GM19035 (cell line): ENCODE measurements around the gene RERE.
"Not testable (repeated sequence)": the region's sequence is repeated elsewhere in the genome, so short reads cannot be mapped to it uniquely, and the experiment has no call there.

Source experiments
- ATAC-seq: cut with Tn5 transposase; IDR thresholded peaks from one replicate; pipeline ENCODE4 v1.9.1; 2021; ENCODE audit not compliant: unreplicated experiment

The RERE gene

DNA sequence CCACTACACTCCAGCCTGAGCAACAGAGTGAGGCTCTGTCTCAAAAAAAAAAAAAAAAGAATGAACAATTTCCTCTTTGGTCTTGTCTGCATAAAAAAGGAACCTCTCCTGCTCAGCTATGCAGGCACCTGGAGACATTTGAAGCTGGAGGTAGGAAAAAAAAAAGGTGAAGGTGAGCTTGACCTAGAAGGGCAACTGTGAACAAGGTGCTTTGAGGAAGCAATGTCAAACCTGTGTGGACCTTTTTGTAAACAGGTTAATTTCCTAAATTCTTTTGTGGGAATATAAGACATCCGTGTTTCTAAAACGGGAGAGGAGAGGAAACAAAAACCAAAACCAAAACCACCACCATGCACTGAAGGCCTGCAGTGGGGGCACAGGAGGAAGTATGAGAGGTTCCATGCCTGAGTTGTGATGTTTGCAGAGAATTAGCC, 422.0 kb downstream of the RERE start:
- ATAC-seq = no peak

DNA sequence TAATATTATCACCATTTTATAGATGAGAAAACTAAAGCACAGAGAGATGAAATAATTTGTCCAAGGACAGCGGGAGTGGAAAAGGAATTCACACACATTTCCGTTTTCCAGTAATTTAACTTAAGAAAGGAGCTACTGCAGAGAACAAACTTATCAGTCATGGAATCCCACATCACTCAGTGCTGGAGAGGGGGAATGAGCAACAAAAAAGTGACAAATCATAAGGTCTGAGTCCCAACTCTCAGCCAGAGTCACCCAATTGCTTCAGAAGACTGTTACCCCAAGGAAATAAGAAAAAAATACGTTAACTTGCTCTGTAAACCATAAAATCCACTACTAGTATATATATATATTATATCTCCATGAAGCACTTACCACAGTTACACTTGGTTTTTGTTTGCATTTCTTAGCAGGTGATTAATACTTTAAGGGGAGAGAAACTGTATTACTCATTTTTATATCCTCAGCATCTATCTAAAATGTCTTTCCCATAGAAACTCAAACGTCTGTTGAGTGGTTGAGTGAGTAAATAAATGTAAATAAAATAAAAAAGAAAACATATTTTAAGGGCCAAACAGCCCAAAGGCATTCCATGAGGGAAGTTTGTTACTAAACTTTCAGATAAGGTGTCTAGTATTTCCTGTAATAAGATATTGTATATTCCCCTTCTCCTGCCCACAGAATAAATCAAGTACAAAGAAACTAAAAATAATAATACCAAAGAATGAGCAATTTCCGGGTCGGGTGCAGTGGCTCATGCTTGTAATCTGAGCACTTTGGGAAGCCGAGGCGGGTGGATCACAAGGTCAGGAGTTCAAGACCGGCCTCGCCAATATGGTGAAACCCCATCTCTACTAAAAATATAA, 422.8 kb downstream of the RERE start:
- ATAC-seq = no peak

DNA sequence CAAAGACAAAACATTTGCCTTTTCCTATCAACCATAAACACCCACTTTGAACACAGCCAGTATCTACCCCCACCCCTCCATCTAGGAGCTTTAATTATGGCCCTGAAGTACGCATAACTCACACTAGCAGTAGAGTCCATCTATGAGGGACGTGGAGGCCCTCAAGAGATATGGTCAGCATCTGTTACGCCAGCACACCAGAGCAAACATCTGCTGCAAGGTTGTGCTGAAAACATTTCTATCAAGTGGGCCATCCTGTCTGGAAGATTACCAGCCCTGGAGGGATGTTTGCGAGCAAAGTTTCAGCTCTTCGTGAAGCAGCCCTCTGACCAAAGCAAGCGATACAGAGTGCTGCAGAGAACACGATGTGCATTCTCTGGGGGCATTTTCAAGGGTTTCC, 424.9 kb downstream of the RERE start:
- no peak for ATAC-seq

DNA sequence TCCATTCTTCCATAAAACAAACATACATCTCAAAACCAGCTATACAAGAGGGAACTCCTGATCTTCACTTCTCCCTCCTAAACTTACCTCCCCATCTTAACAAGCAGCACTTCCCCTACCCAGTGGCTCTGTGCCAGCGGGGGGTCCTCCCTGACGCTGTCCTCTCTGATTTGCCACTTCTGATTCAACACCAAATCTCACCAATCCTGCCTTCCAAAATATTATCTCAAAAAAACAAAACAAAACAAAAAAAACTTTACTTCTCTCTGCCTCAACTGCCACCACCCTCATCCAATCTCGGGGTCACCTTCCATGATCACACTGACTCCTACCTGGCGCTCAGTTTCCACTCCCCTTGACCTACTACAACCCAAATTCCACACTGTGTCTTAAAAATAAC, 426.7 kb downstream of the RERE start:
- ATAC-seq = no peak

DNA sequence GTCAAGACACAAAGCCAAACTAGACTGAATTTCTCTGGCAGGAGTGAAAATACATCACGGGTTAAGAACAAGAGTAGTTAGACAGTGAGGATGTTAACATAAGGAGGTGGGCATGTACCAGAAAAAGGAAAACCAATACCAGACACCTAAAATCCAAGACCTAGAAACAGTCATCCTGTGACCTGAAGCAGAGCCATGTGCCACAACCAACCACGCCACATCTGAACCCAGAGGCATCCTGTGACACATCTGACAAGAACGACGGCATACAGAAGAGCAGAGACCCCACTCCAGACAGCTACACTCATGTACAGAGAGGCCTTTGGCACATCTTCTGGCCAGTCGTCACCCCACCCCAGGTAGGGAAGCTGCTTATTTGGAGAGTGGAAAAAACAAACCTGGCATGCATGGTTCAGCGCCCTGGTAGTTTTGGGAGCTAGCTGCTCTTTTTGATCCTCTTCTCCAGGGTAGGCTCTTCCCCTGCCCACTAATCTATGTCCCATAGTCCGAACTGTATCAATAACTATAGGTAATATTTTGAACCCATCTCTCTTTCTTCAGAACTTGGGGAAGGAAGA, 427.4 kb downstream of the RERE start:
- ATAC-seq = no peak

DNA sequence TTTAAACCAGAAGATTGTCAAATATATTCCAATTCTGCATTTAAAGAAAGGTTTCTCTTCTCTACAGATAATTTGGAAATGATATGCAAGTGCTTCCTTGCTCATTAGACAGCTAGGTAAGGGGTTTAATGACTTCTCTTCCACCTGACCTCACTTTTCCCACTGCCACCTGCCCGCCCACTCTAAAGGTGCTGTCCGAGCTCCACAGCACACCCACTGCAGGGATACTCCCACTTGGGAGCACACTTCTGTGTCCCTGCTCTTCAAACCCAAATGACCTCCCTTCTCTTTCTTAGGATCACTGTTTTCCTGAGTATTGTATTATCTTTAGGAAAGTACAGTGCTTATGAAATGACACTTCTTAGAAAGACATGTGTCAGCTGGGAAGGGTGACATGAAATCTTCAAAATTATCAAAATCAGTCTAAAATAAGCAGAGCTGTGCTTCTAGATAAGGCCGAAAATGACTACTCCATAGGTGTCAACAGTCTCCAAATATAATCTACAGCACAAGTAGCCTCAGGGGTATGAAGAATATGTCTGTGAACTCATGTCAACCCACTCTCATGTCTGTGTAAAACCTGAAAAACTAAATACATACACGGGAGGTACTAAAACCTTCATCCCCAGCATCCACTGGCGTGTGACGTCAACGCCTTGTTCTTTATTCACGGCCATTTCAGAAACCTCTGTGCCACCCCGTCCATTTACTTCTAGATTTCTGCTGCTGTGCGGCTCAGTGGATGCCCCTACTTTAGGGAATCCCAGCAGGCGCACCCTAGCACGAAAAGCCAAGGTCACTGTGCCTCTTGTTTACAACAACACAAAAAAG, 428.5 kb downstream of the RERE start:
- no peak for ATAC-seq

DNA sequence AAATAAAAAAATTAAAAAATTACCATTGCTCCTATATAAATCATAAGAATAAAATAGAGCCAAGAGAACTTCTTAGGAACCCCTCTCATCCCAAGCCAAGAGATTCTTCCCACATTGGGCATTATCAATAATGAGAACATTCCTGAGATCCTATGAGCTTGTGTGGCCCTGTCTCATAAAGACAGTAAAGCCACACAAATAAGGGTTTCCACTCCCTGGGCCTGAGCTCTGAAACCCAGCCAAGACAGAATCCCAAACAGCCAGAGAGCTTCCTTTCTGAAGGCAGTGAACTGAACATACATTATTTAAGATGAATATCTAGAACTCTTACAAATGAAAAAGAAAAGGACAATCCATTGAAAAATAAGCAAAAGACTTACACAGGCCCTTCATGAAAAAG, 431.2 kb downstream of the RERE start:
- ATAC-seq = no peak

DNA sequence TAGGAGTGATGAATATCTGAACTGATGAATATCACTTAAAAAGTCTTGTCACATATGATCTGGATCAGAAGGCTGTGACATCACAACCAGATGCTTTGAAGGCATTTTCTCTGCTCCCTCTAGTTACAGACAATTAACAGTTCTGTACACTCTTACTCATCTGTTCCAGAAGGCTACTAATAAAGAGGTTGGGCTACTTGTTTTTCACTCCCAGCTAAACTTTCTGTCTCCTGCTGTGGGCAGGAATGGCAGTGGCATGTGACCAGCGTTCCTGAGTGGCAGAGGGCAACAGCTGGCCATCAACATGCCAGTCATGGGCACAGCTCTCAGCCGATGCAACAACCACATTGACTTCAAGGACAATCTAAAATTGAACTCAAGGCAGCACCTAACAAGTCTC, 432.9 kb downstream of the RERE start:
- no peak for ATAC-seq

DNA sequence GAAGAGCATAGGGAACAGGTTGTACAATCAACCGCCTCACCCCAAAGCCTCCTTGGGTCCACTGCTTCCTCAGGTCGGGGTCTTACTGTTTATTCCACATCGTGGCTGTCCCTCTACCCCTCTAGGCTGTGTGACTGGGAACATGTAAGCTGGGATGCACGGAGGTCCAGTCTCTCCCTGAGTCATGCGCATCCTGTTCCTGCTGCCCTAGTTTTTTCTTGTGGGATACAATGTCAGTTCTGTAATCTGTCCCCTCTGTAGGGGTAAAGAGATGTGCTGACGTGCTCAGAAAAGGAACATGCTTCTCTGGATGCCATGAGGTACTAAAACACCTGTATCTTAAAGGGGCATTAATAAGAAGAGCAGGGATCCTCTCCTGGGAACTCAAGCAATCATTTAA, 433.4 kb downstream of the RERE start:
- ATAC-seq = no peak

DNA sequence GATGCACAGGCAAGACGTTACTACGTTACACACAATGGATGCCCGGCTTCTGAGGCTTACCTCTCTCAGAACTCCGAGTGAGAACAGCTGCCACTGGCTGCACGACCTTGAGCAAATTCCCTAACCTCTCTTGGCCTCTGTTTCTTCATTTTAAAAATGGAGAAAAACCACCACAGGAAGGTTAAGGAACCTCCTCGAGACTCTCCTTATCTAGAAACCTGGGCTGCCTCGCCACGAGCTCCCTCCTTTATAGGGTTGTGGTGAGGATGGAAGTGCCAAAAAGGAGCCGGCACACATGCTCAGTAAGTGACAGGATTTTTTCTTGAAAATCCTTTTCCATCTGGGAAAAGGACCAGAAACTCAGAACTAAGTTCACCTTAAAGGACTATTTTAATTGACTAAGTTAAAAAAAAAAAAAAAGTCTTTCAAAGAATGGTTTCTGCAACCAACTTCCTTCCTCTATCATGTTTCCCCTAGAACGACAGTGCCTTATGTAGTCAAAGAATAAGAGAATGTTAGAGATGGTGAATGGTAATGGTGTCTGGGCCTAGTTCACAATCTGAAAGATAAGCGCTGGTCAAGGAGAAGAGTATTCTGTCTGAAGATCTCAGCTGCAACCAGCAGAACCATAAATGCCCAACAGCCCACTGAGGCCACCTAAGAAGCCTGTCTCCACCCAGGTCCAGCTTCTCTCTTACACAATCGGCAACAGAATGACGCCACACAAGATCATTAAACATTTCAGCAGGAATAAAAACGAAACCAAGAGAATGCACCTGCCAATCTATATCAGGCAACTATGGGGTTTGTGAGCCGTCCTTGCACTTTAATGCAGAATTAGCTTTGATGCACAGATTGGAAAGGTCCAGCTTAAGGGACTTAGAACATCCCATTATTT, 434.6 kb downstream of the RERE start:
- ATAC-seq = no peak

DNA sequence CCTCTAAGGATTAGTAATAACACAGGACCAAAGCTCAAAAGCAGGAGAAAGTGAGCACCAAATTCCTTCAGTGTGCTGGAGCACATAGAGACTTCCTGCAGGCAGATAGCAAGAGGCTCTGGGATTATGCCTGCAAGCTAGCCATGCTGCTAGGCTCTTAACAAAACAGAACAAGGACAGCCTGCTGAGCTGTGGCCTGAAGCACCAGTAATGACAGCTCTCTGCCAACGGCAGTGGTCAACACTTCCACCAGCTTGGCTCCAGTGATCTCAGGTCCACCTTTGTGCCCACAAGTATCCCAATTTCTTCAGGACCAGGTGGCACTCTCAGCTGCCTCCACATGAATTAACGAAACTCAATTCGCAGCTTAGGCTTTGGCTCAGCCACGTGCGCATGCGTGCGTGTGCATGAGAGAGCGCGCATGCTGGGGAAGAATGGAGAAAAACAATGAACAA, 435.4 kb downstream of the RERE start:
- no peak for ATAC-seq

DNA sequence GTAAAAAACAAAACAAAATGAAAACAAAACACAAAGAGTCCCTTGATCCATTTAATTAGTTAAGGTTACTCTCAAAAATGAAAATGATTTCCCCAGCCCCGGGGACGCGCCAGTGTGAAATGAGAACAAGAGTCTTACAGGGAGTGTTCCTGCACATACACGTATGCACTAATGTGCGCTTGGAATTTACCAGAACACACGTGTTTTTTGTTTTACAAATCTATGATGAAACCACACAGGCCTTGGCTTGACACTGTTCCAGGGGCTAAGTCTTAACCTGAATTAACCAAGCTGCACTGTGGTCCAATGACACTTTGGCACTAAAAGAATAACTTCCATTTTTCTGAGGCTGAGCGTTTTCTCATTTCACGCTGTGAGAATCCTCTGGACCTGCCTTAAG, 435.8 kb downstream of the RERE start:
- no peak for ATAC-seq

DNA sequence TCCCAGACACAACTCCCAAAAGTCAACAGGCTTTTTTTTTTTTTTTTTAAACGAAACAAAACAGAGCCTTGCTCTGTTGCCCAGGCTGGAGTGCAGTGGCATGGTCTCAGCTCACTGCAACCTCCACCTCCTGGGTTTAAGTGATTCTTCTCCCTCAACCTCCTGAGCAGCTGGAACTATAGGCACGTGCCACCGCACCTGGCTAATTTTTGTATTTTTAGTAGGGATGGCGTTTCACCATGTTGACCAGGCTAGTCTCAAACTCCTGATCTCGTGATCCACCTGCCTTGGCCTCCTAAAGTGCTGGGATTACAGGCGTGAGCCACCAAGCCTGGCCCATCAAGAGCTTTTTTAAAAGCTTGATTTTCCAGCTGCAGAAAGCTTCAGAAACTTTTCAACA, 437.1 kb downstream of the RERE start:
- ATAC-seq = not testable (repeated sequence)

DNA sequence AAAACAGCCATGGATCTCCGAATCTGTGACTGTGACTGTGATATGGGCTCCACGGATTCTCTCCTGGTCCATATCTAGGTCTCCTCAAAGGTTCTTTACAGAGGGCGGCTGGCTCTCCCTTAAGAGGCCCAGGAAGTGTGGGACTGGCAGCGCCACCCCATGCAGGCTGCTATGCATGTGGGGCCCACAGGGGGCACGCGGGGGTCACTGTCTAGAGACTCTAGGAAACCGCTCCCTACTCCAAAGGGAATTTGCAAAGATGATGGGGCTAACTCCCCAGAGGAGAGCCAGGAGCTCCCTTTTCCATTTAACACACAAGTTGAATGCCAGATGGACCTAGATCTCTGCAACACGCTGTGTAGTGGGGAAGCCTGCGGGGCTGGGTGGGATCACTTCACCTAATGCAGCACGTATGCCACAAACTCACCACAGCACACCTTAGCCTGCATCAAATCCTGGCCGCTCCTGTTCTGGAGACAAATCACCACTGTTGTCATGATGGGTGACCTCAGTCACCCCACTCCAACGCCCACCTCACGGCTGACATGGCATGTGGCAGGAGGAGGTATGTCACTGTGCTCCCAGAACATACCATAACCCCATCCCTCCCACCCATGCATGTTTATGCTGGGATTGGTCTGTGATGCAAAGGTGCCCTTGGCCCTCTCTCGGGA, 437.8 kb downstream of the RERE start:
- no peak for ATAC-seq

DNA sequence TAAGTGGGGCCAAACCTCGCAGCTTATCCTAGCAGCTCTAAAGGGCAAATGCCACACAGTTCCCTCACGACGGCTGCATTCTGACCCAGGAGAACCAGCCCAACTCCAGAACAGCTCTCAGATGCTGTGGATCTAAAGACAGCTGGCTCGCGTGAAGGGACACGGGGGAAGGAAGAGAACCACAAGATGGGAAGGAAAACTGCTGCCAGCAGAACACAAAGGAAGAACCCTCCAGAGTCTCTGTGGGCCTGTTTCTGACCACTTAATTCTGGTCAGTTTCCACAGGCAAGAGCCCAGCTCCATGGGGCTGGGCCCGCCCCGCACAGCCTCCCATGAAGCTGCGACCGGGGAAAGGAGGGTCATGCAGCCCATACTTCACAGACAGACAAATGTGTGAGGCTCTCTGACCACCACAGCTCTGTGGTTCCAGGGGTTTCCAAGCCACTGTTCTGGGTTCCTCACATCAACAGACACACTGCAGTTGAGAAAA, 438.4 kb downstream of the RERE start:
- no peak for ATAC-seq

DNA sequence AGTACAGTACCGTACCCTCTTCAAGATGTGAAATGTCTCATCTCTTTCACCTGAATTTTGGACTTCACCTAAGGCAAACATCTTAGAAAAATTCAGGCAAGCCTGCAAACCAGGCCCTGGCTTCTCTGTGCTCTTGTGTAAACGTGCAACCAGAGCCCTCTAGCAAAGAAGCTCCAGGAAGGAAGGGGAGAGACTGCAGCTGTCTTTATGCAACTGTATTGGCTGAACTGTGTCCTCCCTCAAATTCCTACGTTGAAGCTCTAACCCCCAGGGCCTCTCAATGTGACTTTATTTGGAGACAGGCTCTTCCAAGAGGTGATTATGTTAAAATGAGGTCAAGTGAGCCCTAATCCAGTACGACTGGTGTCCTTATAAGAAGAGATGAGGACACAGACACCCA, 439.3 kb downstream of the RERE start:
- ATAC-seq = no peak

DNA sequence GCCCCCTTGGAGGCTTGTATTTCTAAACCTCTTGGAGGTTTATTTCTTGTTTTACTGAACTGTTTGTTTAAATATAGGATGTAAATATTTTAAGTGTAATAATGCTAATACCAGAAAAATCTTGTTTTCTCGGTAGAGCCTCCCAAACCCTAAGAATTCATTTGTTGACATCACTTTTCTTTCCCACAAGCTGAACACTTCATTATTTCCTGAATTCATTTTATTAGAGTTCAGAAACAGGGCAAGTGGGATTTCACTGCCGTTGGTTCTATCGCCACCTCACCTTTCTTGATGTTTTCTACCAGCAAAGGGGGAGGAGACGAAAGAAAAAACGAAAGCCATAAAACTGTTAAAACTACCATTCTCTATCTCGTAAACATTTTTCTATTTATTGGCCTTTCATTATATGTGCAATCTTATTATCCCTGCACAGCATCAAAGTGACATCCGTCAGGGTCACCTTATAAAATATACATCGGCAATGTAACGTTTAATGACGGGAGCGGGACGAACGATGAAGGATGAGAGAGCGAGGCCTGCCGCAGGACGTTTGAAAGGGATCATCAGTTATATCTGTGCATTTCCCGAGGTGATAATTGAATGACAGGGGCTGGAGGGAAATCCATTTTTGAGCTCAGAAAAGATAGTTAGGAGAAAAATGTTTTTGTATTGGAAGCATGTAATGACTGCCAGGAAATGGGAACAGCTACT, 440.0 kb downstream of the RERE start:
- ATAC-seq = no peak

DNA sequence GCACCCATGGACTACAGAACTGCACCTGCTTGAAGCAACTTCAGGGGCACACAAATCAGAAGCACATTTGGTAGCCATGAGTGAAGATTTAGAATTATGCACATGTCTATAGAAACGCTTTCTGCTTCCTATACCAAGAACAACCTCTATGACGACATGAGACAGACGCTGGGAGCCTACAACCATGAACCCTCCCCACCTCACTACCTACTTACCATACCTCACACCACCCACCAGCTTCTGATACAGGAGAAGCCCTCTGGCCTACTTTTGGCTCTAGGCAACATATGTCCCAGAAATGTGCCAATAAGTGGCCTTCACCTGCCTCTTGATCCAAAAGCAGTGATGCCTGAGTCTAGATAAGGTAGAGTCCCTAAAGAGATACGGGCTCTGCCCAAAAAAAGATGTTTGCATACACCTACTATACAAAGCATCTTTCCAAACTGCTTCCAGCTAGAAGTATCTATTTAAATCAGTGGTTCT, 441.0 kb downstream of the RERE start:
- ATAC-seq = no peak

DNA sequence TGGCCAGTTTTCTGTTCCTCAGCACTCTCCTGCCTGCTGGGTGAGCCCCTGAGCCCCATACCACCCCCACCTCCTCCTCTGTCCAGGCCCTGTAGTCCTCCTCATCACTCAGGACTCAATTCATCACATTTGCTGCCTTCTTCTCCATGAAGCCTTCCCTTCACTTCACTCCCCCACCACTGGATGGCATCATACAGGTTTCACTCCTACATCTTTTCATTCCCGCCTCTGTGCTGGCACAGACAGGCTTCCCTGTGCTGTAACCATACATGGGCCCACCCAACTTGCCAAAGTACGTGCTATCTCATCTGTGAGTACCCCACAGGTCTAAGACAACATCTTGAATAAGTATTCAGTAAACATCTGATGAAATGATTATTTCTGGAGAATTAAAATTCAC, 442.6 kb downstream of the RERE start:
- no peak for ATAC-seq
